ENCODE data around the gene PIEZO2.

DNA sequence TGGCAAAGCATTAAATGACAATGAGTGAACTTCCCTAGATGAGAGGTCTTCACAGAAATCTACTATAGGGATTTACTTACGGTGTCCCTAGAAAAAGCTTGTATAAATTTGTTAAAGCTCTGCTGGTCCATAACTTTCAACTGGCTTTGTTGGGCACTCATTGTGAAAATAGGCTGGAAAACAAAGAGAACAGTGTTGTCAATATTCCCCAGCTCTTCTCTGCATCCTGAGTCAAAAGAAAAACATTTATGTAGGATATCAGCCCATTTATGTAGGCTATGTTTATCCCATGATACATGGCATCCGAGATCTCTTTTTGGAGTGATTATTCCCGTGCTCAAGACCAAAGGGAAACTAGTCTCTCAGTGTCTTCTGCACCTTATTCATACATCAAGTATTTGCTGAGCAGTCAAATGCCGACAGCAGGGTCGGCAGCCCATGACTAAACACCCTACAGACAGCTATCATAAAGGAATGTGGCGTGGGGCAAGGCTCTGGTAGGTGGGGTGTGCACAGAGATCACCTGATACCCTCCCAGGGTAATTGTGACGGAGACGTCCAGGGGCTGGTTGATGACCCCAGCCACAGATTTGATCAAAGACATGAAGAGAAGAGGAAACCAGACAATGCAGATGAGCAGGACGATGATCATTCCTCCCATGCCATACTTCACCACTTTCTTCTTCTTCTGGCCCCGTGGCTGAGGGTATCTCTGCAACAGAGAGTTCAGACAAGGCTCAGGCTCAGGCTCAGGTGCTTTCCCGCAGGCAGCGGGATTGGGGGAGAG is 467.6 kb downstream of the PIEZO2 start:
- TF ChIP-seq, protein P1, sequence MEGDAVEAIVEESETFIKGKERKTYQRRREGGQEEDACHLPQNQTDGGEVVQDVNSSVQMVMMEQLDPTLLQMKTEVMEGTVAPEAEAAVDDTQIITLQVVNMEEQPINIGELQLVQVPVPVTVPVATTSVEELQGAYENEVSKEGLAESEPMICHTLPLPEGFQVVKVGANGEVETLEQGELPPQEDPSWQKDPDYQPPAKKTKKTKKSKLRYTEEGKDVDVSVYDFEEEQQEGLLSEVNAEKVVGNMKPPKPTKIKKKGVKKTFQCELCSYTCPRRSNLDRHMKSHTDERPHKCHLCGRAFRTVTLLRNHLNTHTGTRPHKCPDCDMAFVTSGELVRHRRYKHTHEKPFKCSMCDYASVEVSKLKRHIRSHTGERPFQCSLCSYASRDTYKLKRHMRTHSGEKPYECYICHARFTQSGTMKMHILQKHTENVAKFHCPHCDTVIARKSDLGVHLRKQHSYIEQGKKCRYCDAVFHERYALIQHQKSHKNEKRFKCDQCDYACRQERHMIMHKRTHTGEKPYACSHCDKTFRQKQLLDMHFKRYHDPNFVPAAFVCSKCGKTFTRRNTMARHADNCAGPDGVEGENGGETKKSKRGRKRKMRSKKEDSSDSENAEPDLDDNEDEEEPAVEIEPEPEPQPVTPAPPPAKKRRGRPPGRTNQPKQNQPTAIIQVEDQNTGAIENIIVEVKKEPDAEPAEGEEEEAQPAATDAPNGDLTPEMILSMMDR (IDR thresholded peaks at IDR 0.05): no peak
- TF ChIP-seq HMGA2 (CRISPR knock-in tag; IDR thresholded peaks at IDR 0.05): no peak
- TF ChIP-seq, protein P2, sequence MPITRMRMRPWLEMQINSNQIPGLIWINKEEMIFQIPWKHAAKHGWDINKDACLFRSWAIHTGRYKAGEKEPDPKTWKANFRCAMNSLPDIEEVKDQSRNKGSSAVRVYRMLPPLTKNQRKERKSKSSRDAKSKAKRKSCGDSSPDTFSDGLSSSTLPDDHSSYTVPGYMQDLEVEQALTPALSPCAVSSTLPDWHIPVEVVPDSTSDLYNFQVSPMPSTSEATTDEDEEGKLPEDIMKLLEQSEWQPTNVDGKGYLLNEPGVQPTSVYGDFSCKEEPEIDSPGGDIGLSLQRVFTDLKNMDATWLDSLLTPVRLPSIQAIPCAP (CRISPR knock-in tag; IDR thresholded peaks at IDR 0.05): no peak
- TF ChIP-seq CBFB (CRISPR knock-in tag; IDR thresholded peaks at IDR 0.05; ENCODE audit: low read depth): no peak
- TF ChIP-seq ETV6 (CRISPR knock-in tag; IDR thresholded peaks at IDR 0.05): no peak
- no peak for TF ChIP-seq CREB1 (CRISPR knock-in tag; IDR thresholded peaks at IDR 0.05)
- TF ChIP-seq, protein P3, sequence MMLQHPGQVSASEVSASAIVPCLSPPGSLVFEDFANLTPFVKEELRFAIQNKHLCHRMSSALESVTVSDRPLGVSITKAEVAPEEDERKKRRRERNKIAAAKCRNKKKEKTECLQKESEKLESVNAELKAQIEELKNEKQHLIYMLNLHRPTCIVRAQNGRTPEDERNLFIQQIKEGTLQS (CRISPR knock-in tag; conservative IDR thresholded peaks at IDR 0.05): no peak
